Lower leg skin (tissue), 3 donors: Measurements from ENCODE around the gene KIDINS220.

ENCODE experiments used
- POLR2A ChIP-seq, 2 donors: fragments of 450-650 bp; IDR thresholded peaks; one replicate each; pipeline ENCODE4 v1.6.1; 2016 to 2017; ENCODE audit warnings: antibody characterized with exemption in 2 of 2, mild to moderate bottlenecking in 1 of 2, moderate library complexity in 1 of 2
- TF ChIP-seq, protein P1 (sequence below), 3 donors: fragments of 450-650 bp; IDR thresholded peaks; one replicate each; pipeline ENCODE4 v1.5.1; 2016; ENCODE audit warnings: antibody characterized with exemption in 3 of 3, mild to moderate bottlenecking in 3 of 3, moderate library complexity in 2 of 3

DNA sequence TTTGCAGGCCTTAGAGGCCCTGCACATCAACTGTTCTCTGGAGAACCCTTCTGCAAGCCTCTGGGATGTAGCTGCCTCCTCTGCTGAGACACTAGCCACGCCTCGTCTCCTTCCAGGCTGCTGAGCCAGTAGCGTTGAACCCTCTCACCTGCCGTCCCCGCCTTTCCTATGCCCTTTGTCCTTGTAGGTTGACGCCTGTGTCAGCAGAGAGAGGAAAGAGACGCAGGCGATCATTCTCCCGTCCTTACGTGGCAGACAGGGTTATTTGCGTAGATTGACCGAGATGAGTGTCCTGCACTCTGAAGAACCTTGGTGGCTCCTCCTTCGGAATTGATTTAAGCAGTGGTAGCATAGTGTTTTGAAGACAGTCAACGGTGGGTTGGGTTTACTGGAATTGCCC lies 127.8 kb downstream of the KIDINS220 start:
- TF ChIP-seq, protein P1, sequence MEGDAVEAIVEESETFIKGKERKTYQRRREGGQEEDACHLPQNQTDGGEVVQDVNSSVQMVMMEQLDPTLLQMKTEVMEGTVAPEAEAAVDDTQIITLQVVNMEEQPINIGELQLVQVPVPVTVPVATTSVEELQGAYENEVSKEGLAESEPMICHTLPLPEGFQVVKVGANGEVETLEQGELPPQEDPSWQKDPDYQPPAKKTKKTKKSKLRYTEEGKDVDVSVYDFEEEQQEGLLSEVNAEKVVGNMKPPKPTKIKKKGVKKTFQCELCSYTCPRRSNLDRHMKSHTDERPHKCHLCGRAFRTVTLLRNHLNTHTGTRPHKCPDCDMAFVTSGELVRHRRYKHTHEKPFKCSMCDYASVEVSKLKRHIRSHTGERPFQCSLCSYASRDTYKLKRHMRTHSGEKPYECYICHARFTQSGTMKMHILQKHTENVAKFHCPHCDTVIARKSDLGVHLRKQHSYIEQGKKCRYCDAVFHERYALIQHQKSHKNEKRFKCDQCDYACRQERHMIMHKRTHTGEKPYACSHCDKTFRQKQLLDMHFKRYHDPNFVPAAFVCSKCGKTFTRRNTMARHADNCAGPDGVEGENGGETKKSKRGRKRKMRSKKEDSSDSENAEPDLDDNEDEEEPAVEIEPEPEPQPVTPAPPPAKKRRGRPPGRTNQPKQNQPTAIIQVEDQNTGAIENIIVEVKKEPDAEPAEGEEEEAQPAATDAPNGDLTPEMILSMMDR (IDR thresholded peaks at IDR 0.05): no peak
- no peak for TF ChIP-seq POLR2A (IDR thresholded peaks at IDR 0.05)
